HG03139 (cell line): ENCODE results near the gene PLEKHG5.
"Not testable (repeated sequence)": the region's sequence is repeated elsewhere in the genome, so short reads cannot be mapped to it uniquely, and the experiment has no call there.

ENCODE experiments used
- ATAC-seq: cut with Tn5 transposase; IDR thresholded peaks from one replicate; pipeline ENCODE4 v1.9.1; 2021; ENCODE audit not compliant: unreplicated experiment

Gene PLEKHG5

GRCh38 chr1:6464514-6464836 lies 27.0 kb downstream of the PLEKHG5 start:
- ATAC-seq, result no peak

GRCh38 chr1:6463120-6463412 lies 28.4 kb downstream of the PLEKHG5 start:
- no peak for ATAC-seq

GRCh38 chr1:6462412-6463119 lies 28.9 kb downstream of the PLEKHG5 start:
- no peak for ATAC-seq

GRCh38 chr1:6461538-6462411 lies 29.7 kb downstream of the PLEKHG5 start:
- no peak for ATAC-seq

GRCh38 chr1:6461051-6461530 lies 30.4 kb downstream of the PLEKHG5 start:
- ATAC-seq, result no peak

GRCh38 chr1:6460301-6461050 lies 31.0 kb downstream of the PLEKHG5 start:
- ATAC-seq, result no peak

- no peak for ATAC-seq
Observed at GRCh38 chr1:6459850-6460265, 31.6 kb downstream of the PLEKHG5 start.

GRCh38 chr1:6456800-6457466 lies 34.5 kb downstream of the PLEKHG5 start:
- no peak for ATAC-seq

- not testable (repeated sequence) for ATAC-seq
Observed at GRCh38 chr1:6455752-6456520, 35.5 kb downstream of the PLEKHG5 start.

GRCh38 chr1:6454856-6455751 lies 36.4 kb downstream of the PLEKHG5 start:
- no peak for ATAC-seq

- ATAC-seq, result not testable (repeated sequence)
Observed at GRCh38 chr1:6453895-6454855, 37.3 kb downstream of the PLEKHG5 start.

- ATAC-seq, result no peak
Observed at GRCh38 chr1:6450943-6451373, 40.5 kb downstream of the PLEKHG5 start.

- ATAC-seq, result not testable (repeated sequence)
Observed at GRCh38 chr1:6450486-6450885, 41.0 kb downstream of the PLEKHG5 start.

GRCh38 chr1:6450005-6450450 lies 41.4 kb downstream of the PLEKHG5 start:
- ATAC-seq, result no peak

GRCh38 chr1:6448749-6449631 lies 42.5 kb downstream of the PLEKHG5 start:
- no peak for ATAC-seq

- no peak for ATAC-seq
Observed at GRCh38 chr1:6447818-6448748, 43.4 kb downstream of the PLEKHG5 start.
